Heart left ventricle (tissue), 16 donors: Measurements from ENCODE around the gene PPP1R1B. TPM values are rescaled to one million over a fixed set of nuclear protein-coding genes. Genes with fewer than 3 reads are reported as not detected.

Experiments
- ATAC-seq, 4 donors: fragments of 200-7000 bp; cut with Tn5 transposase; one replicate each; pipeline ENCODE4 v1.9.1; 2020 to 2022; ENCODE audit warnings: moderate library complexity in 4 of 4, mild to moderate bottlenecking in 3 of 4, moderate number of reproducible peaks in 1 of 4
- DNase-seq, 5 donors: peaks; one replicate each; pipeline ENCODE4 v3.0.0-alpha.2; 2020
- H3K27ac ChIP-seq, 12 donors: fragments of 200-600 bp; sonication (generic) in 4 of 12; one replicate each; pipeline versions ENCODE4 v1.5.0 to v1.8.0; 2016 to 2022; ENCODE audit warnings: mild to moderate bottlenecking in 2 of 12
- H3K27me3 ChIP-seq, 9 donors: fragments of 200-600 bp; sonication (generic) in 2 of 9; one replicate each; pipeline versions ENCODE4 v1.5.1 to v1.8.0; 2016 to 2022; ENCODE audit warnings: mild to moderate bottlenecking in 3 of 9
- H3K36me3 ChIP-seq, 9 donors: fragments of 200-600 bp; sonication (generic) in 2 of 9; one replicate each; pipeline versions ENCODE4 v1.5.0 to v1.8.0; 2018 to 2022; ENCODE audit warnings: mild to moderate bottlenecking in 2 of 9
- H3K4me1 ChIP-seq, 12 donors: fragments of 200-600 bp; sonication (generic) in 4 of 12; one replicate each; pipeline versions ENCODE4 v1.5.0 to v1.8.0; 2016 to 2022; ENCODE audit warnings: mild to moderate bottlenecking in 3 of 12
- H3K4me3 ChIP-seq, 12 donors: fragments of 200-600 bp; sonication (generic) in 4 of 12; one replicate each; pipeline versions ENCODE4 v1.5.0 to v1.8.0; 2017 to 2022; ENCODE audit warnings: mild to moderate bottlenecking in 9 of 12, moderate library complexity in 4 of 12
- H3K9me3 ChIP-seq, 12 donors: fragments of 200-600 bp; sonication (generic) in 4 of 12; one replicate each; pipeline versions ENCODE4 v1.5.0 to v1.8.0; 2016 to 2022; ENCODE audit warnings: mild to moderate bottlenecking in 1 of 12
- CTCF ChIP-seq, 12 donors: fragments of 200-600 bp; sonication (generic) in 4 of 12; IDR thresholded peaks; one replicate each; pipeline versions ENCODE4 v1.5.0 to v1.8.0; 2018 to 2022; ENCODE audit warnings: antibody characterized with exemption in 12 of 12, mild to moderate bottlenecking in 5 of 12
- POLR2A ChIP-seq, 2 donors: fragments of 450-650 bp; IDR thresholded peaks; one replicate each; pipeline ENCODE4 v1.6.1; 2017; ENCODE audit warnings: antibody characterized with exemption in 2 of 2, mild to moderate bottlenecking in 2 of 2, moderate library complexity in 2 of 2
- WGBS, 4 donors: extraction: QIAGEN DNeasy Blood & Tissue Kit in 2 of 4; methylation state at CpG; one replicate each; pipeline versions ENCODE4 v1.1.5 to v1.1.7; 2013 to 2018; 5-methylcytosine and 5-hydroxymethylcytosine counted together
- intact Hi-C, 10 donors: fragments of 100-400 bp; cut with DNase I; formaldehyde crosslinking; loops; one replicate each; pipeline versions ENCODE4 v1.11.1 to v1.14.2; 2022
- polyA plus RNA-seq, 2 donors: library from polyadenylated mRNA; stranded (reverse); fragments of 200-250 nt; gene quantifications; one replicate each; pipeline ENCODE4 v1.2.3, GENCODE V29; 2013
- total RNA-seq, 9 donors: library from RNA; depleted of rRNA in 2 of 9; stranded (reverse); fragments of >200 nt in 2 of 9; fragmentation: NEBNext Ultra II Directional in 3 of 9; extraction: Animal tissue kit (Norgen Biotek cat#: 25700) in 3 of 9; gene quantifications; one replicate each; pipeline versions ENCODE4 v1.1.0 to v1.2.4, GENCODE V29; 2016 to 2023
- donor health status: ischemic (EF 13 %, LVEDD 7.1; RV severe dilation, severe dysfunction).
- donor health status: healthy with polysubstance abuse.
- donor health status: DM: no; HTN: yes; CAD: no.
- donor health status: DM: no; HTN: no; CAD: no.
- donor health status: ischemic (EF 25% LVEDD 6.9; RV normal size, moderate dysfunction).
- donor health status: ischemic (EF 25% LVEDD 5.7; RV mildly dilated, moderate dysfunction).
- donor health status: healthy.
- donor health status: DM: yes; HTN: yes; CAD: no.
- donor health status: ischemic (EF 35%, LVEDD 5.7; RV mildly dilated, moderate dysfunction).
- donor health status: nonischemic (EF 11% LVEDD 7.7; RV severe dilation, severe dysfunction).
- donor health status: DM: yes; HTN: yes; CAD: no.
- donor health status: PGD.
- donor health status: ischemic (EF 29% LVEDD 5.4; RV normal size, mild dysfunction).
- donor health status: nonischemic (EF 23%, LVEDD 6.1; RV moderate dilation, normal function).

PPP1R1B gene
- total and polyA plus RNA-seq, 11 donors: 0.54 to 5.8 (median 0.88) TPM; not detected in 1

- TF ChIP-seq CTCF (IDR thresholded peaks at IDR 0.05): no peak
- TF ChIP-seq POLR2A (IDR thresholded peaks at IDR 0.05): no peak
These were observed 1.5 kb upstream of the PPP1R1B start for GRCh38 chr17:39625198-39625785.

GRCh38 chr17:39627047-39627711 lies 427 bp downstream of the PPP1R1B start:
- Histone ChIP-seq H3K36me3 (no peaks in the 10 kb centered on the region), H3K4me3 (peak overlapping the region in 11 of 12 donors; percentile 16 to 52 (median 37)), H3K4me1 (peaks cover 0 to 21% (median 12%) of the 10 kb centered on the region in 12 donors), H3K27me3 (peaks cover 8 to 56% (median 32%) of the 10 kb centered on the region in 9 donors), H3K9me3 (no peaks in the 10 kb centered on the region), H3K27ac (peak overlapping the region in 1 of 12 donors; percentile 17)
- intact Hi-C loops: loop anchor here in 3 of 10 donors (10.0 kb wide), 4 partner anchors 48 to 358 kb away; partner anchors contain the start of gene PSMD3 (in 1 of the 3)
- WGBS, 4 donors: 0 to 3% (median 2%) methylated on average over 18 to 72 of the region's 72 CpGs
- DNase-seq: no peak
- TF ChIP-seq POLR2A (IDR thresholded peaks at IDR 0.05): no peak
- no peak for TF ChIP-seq CTCF (IDR thresholded peaks at IDR 0.05)
- no peak for ATAC-seq

More at GRCh38 chr17:39625198-39625785, 1.5 kb upstream of the PPP1R1B start:
- H3K27me3 ChIP-seq: peaks cover 8 to 53% (median 32%) of the 10 kb centered on the region in 9 donors
- no peaks in the 10 kb centered on the region for H3K9me3 ChIP-seq
- no peak for DNase-seq
- 58 to 80% (median 69%) methylated on average over 4 to 5 of the region's 5 CpGs for WGBS, 4 donors
- no peak overlapping the region for H3K4me3 ChIP-seq
- H3K4me1 ChIP-seq: peaks cover 0 to 22% (median 13%) of the 10 kb centered on the region in 12 donors
- no peak overlapping the region for H3K27ac ChIP-seq
- H3K36me3 ChIP-seq: no peaks in the 10 kb centered on the region
- ATAC-seq: no peak
- intact Hi-C loops: loop anchor here in 3 of 10 donors (10.0 kb wide), 4 partner anchors 50 to 360 kb away; partner anchors contain the start of gene PSMD3 (in 1 of the 3)

GRCh38 chr17:39627712-39628516 lies 1.2 kb downstream of the PPP1R1B start:
- peaks cover 0 to 18% (median 11%) of the 10 kb centered on the region in 12 donors for H3K4me1 ChIP-seq
- H3K4me3 ChIP-seq: no peak overlapping the region
- intact Hi-C loops: loop anchor here in 3 of 10 donors (10.0 kb wide), 4 partner anchors 47 to 357 kb away; partner anchors contain the start of gene PSMD3 (in 1 of the 3)
- no peak overlapping the region for H3K27ac ChIP-seq
- DNase-seq (no peak), ATAC-seq (no peak)
- no peak for TF ChIP-seq POLR2A (IDR thresholded peaks at IDR 0.05)
- no peak for TF ChIP-seq CTCF (IDR thresholded peaks at IDR 0.05)
- 49 to 80% (median 63%) methylated on average over 7 to 16 of the region's 16 CpGs for WGBS, 4 donors
- H3K9me3 ChIP-seq: no peaks in the 10 kb centered on the region
- H3K27me3 ChIP-seq: peaks cover 8 to 56% (median 32%) of the 10 kb centered on the region in 9 donors
- no peaks in the 10 kb centered on the region for H3K36me3 ChIP-seq
